PFSK-1 (cell line): ENCODE data around the gene C16orf95.

Source experiments
- FOXP2 ChIP-seq: optimal IDR thresholded peaks from 2 replicates; pipeline ENCODE3; 2011; ENCODE audit warnings: borderline replicate concordance, control low read depth, inconsistent platforms; ENCODE audit not compliant: insufficient read depth; ENCODE audit errors: extremely low read length, extremely low read depth
- POLR2AphosphoS5 ChIP-seq: IDR thresholded peaks from 2 replicates; pipeline ENCODE4 v1.6.1; 2012; ENCODE audit warnings: low read depth, mild to moderate bottlenecking, control low read depth, low read length, moderate library complexity
- REST ChIP-seq, 2 experiments: IDR thresholded peaks; 2 replicates each; pipeline versions ENCODE4 v1.6.1 to v1.8.0; 2011 to 2012; ENCODE audit warnings: low read depth in 2 of 2, low read length in 2 of 2, control low read depth in 1 of 2, inconsistent platforms in 1 of 2, mild to moderate bottlenecking in 1 of 2, moderate library complexity in 1 of 2; ENCODE audit not compliant: insufficient read depth in 1 of 2
- SIN3A ChIP-seq: IDR thresholded peaks from 2 replicates; pipeline ENCODE4 v1.6.1; 2012; ENCODE audit warnings: mild to moderate bottlenecking, low read length, moderate library complexity, borderline replicate concordance; ENCODE audit not compliant: insufficient read depth
- TAF1 ChIP-seq: IDR thresholded peaks from 2 replicates; pipeline ENCODE4 v1.6.1; 2012; ENCODE audit warnings: low read length, control low read depth, borderline replicate concordance; ENCODE audit not compliant: insufficient read depth

Gene C16orf95

DNA sequence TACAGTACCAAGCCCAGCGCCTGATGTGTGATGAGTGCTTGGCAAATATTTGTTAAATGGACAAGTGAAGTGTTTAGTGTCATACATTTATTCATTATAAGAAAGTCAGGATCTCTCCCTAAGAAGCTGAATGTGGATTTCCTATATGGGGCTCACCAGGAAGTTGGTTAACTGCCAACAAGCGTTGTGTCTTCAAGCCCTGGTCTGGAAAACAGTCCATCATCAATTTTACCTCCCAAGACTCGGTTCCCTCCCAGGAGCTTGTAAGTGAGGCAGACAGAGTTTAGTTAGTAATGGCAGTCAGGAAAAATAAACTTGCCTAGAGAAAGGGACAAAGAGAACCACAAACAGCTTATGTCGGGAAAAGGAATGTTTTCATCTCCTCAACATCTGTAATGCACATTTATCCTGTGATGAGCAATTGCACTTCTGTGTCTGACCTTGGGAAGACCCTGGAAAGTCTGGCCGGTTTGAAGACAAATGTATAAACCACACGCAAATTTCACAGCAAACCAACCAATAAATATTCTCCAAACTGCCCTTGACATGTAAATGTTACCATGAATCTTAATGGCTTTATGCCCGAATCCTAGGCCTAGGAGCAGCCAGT is 28.3 kb downstream of the C16orf95 start:
- TF ChIP-seq SIN3A (no peak), TAF1 (no peak), REST (IDR thresholded peaks at IDR 0.05; ENCODE audit: insufficient read depth in 1 of 2, low read depth in 2 of 2, low read length in 2 of 2) (no peak), FOXP2 (no peak), POLR2AphosphoS5 (no peak)

DNA sequence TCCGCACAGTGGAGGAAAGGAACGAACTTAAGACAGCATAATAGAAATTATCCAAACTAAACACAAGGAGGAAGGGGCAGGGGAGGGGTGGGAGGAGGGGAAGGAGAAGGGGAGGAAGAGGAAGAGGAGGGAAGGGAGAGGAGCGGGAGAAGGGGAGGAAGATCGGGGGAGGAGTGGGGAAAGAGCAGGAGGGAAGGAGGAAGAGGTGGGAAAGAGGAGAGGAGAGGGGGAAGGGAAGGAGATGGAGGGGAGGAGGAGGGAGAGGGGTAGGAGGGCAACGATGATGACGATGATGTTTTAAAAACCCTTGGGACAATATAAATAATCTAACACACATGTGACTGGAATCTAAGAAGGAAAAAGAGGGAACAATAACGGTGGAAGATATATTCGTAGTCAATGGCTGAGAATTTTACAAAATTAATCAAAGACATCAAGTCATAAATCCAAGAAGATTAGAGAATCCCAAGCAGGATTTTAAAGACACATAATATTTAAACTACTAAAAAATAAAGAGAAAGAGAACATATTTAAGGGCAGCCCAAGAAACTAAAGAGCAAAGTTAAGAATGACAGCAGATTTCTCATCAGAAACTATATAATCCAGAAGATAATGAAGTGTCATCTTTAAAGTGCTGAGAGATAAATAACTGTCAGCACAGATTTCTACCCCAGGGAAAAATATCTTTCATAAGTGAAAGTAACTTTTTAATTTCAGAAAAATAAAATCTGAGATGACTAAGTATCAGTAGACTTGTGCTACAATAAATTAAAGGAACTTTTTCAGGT is 30.2 kb downstream of the C16orf95 start:
- TF ChIP-seq SIN3A (no peak), REST (IDR thresholded peaks at IDR 0.05; ENCODE audit: insufficient read depth in 1 of 2, low read depth in 2 of 2, low read length in 2 of 2) (no peak), TAF1 (no peak), POLR2AphosphoS5 (no peak), FOXP2 (no peak)

DNA sequence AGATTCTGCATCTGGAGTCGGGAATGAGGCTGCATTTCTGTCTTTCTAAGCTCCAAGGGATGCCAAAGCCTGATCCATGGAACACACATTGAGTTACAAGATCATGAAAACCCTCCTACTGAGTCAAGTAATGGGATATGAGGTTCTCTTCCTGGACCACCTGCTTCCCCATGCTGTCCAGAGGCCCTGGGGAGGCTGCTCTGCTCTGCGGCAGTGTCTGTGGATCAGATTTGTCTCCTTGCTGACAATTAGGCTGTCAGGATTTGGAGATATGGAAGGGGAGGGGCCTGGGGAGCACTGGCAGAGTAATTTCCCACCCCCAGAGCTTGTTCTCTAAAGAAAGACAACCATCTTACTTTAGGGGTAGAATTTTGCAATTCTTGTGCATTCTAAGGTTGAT is 33.0 kb downstream of the C16orf95 start:
- TF ChIP-seq TAF1 = no peak
- TF ChIP-seq SIN3A = no peak
- TF ChIP-seq REST (IDR thresholded peaks at IDR 0.05; ENCODE audit: insufficient read depth in 1 of 2, low read depth in 2 of 2, low read length in 2 of 2) = no peak
- TF ChIP-seq FOXP2 = no peak
- TF ChIP-seq POLR2AphosphoS5 = no peak

GRCh38 chr16:87279094-87279658 is 38.0 kb downstream of the C16orf95 start:
- TF ChIP-seq SIN3A (no peak), REST (IDR thresholded peaks at IDR 0.05; ENCODE audit: insufficient read depth in 1 of 2, low read depth in 2 of 2, low read length in 2 of 2) (no peak), FOXP2 (no peak)
